ENCODE measurements around the gene RPL18. TPM values are rescaled to one million over a fixed set of nuclear protein-coding genes. Genes with fewer than 3 reads are reported as not detected.

RPL18 gene
- total RNA-seq, 1 donor from 2014 or later: 1,815 TPM

- peaks cover 25% of the 10 kb centered on the region for H3K4me1 Mint-ChIP-seq (ENCODE audit: unreplicated experiment)
- no peaks in the 10 kb centered on the region for H3K9me3 Mint-ChIP-seq
- H3K36me3 Mint-ChIP-seq: peaks cover 11% of the 10 kb centered on the region
- H3K4me3 Mint-ChIP-seq: no peak overlapping the region
- no peak for DNase-seq (ENCODE audit: extremely low spot score, unreplicated experiment)
- peak overlapping the region; percentile 9 for H3K27ac Mint-ChIP-seq
- H3K27me3 Mint-ChIP-seq: no peaks in the 10 kb centered on the region
- no peak for TF ChIP-seq CTCF (conservative IDR thresholded peaks at IDR 0.05)
These were observed 23.9 kb upstream of the RPL18 start for GRCh38 chr19:48642862-48643261.

GRCh38 chr19:48641850-48642249, 22.9 kb upstream of the RPL18 start:
- no peak overlapping the region for H3K27ac Mint-ChIP-seq

GRCh38 chr19:48639483-48640375, 20.8 kb upstream of the RPL18 start:
- Mint-ChIP-seq H3K27me3 (no peaks in the 10 kb centered on the region), H3K9me3 (no peaks in the 10 kb centered on the region), H3K4me3 (peak overlapping the region; percentile 75), H3K36me3 (peaks cover 11% of the 10 kb centered on the region), H3K4me1 (ENCODE audit: unreplicated experiment) (peaks cover 12% of the 10 kb centered on the region), H3K27ac (peak overlapping the region; percentile 96)
- no peak for DNase-seq (ENCODE audit: extremely low spot score, unreplicated experiment)
- no peak for TF ChIP-seq CTCF (conservative IDR thresholded peaks at IDR 0.05)

More at GRCh38 chr19:48641850-48642249, 22.9 kb upstream of the RPL18 start:
- H3K36me3 Mint-ChIP-seq: peaks cover 11% of the 10 kb centered on the region
- no peaks in the 10 kb centered on the region for H3K27me3 Mint-ChIP-seq
- no peaks in the 10 kb centered on the region for H3K9me3 Mint-ChIP-seq
- peaks cover 22% of the 10 kb centered on the region for H3K4me1 Mint-ChIP-seq (ENCODE audit: unreplicated experiment)
- H3K4me3 Mint-ChIP-seq: no peak overlapping the region
- TF ChIP-seq CTCF (conservative IDR thresholded peaks at IDR 0.05): no peak
- DNase-seq (ENCODE audit: extremely low spot score, unreplicated experiment): no peak

- no peak for TF ChIP-seq CTCF (conservative IDR thresholded peaks at IDR 0.05)
- Mint-ChIP-seq H3K9me3 (no peaks in the 10 kb centered on the region), H3K36me3 (peaks cover 11% of the 10 kb centered on the region), H3K27me3 (no peaks in the 10 kb centered on the region), H3K4me3 (peak overlapping the region; percentile 91), H3K4me1 (ENCODE audit: unreplicated experiment) (peaks cover 18% of the 10 kb centered on the region), H3K27ac (peak overlapping the region; percentile 96)
- DNase-seq (ENCODE audit: extremely low spot score, unreplicated experiment): no peak
These were observed 19.9 kb upstream of the RPL18 start for GRCh38 chr19:48638831-48639381.

GRCh38 chr19:48637948-48638830, 19.2 kb upstream of the RPL18 start:
- peak; percentile 86 for DNase-seq (ENCODE audit: extremely low spot score, unreplicated experiment)
- TF ChIP-seq CTCF (conservative IDR thresholded peaks at IDR 0.05): no peak
- H3K9me3 Mint-ChIP-seq: no peaks in the 10 kb centered on the region
- H3K27ac Mint-ChIP-seq: peak overlapping the region; percentile 96
- peak overlapping the region; percentile 91 for H3K4me3 Mint-ChIP-seq
- H3K27me3 Mint-ChIP-seq: no peaks in the 10 kb centered on the region
- peaks cover 11% of the 10 kb centered on the region for H3K36me3 Mint-ChIP-seq
- H3K4me1 Mint-ChIP-seq (ENCODE audit: unreplicated experiment): peaks cover 18% of the 10 kb centered on the region
